PC-9 (cell line): ENCODE data around the gene NDUFB11. TPM values are rescaled to one million over a fixed set of nuclear protein-coding genes. Genes with fewer than 3 reads are reported as not detected.

Experiments used
- BruUV-seq: library from RNA; stranded (reverse); fragments of 400-500 nt; replicated peaks from 2 replicates; lab custom pipeline; 2021; lab: Mats Ljungman, UMichigan
- CTCF ChIA-PET: fragments of 300-600 bp; sonication (Branson Sonifier 250); formaldehyde crosslinking; loops from one replicate; lab custom pipeline; 2022; ENCODE audit warnings: antibody characterized with exemption; lab: Charles Lee
- POLR2A ChIA-PET: fragments of 300-600 bp; sonication (Branson Sonifier 250); formaldehyde crosslinking; loops from one replicate; lab custom pipeline; 2022; ENCODE audit warnings: antibody characterized with exemption; ENCODE audit not compliant: unreplicated experiment; lab: Charles Lee
- DNase-seq, 2 experiments: peaks; one replicate each; pipeline versions ENCODE4 v3.0.0 to v3.0.0-alpha.2; 2015 to 2022; ENCODE audit warnings: mixed read lengths in 1 of 2
- H2AFZ ChIP-seq: fragments of 200-600 bp; sonication (generic); 2 replicates; pipeline ENCODE4 v1.8.1; 2017; ENCODE audit warnings: antibody characterized with exemption
- H3F3A ChIP-seq: fragments of 200-600 bp; sonication (generic); 2 replicates; pipeline ENCODE4 v1.8.1; 2017; ENCODE audit warnings: antibody characterized with exemption, mild to moderate bottlenecking, low read depth; ENCODE audit not compliant: insufficient read depth
- H3K27ac ChIP-seq: fragments of 200-600 bp; sonication (generic); 2 replicates; pipeline ENCODE4 v1.6.1; 2016; ENCODE audit warnings: mixed run types
- H3K27me3 ChIP-seq: fragments of 200-600 bp; sonication (generic); 2 replicates; pipeline ENCODE4 v1.6.1; 2016; ENCODE audit warnings: low read depth, mixed run types; ENCODE audit not compliant: insufficient read depth
- H3K36me3 ChIP-seq: fragments of 200-600 bp; sonication (generic); 2 replicates; pipeline ENCODE4 v1.6.1; 2016; ENCODE audit warnings: low read depth, mixed run types
- H3K4me1 ChIP-seq: fragments of 200-600 bp; sonication (generic); replicated peaks from 2 replicates; pipeline ENCODE4 v1.6.1; 2016; ENCODE audit warnings: mixed run types; ENCODE audit not compliant: insufficient read depth
- H3K4me2 ChIP-seq: fragments of 200-600 bp; sonication (generic); 2 replicates; pipeline ENCODE4 v1.6.1; 2017; ENCODE audit warnings: mixed run types
- H3K4me3 ChIP-seq: fragments of 200-600 bp; sonication (generic); 2 replicates; pipeline ENCODE4 v1.6.1; 2016; ENCODE audit warnings: mixed run types
- H3K79me2 ChIP-seq: fragments of 200-600 bp; sonication (generic); 2 replicates; pipeline ENCODE4 v1.6.1; 2017; ENCODE audit warnings: low read depth, mixed run types
- H3K9me2 ChIP-seq: fragments of 200-600 bp; sonication (generic); 2 replicates; pipeline ENCODE4 v1.8.1; 2017; ENCODE audit warnings: mild to moderate bottlenecking; ENCODE audit not compliant: insufficient read depth
- H3K9me3 ChIP-seq: fragments of 200-600 bp; sonication (generic); 2 replicates; pipeline ENCODE4 v1.8.1; 2016; ENCODE audit warnings: low read depth; ENCODE audit not compliant: insufficient read depth
- H4K20me1 ChIP-seq: fragments of 200-600 bp; sonication (generic); 2 replicates; pipeline ENCODE4 v1.8.1; 2017; ENCODE audit not compliant: insufficient read depth
- EZH2 ChIP-seq: fragments of 200-600 bp; sonication (generic); IDR thresholded peaks from 2 replicates; pipeline ENCODE4 v1.8.0; 2017; ENCODE audit warnings: antibody characterized with exemption, low read depth
- intact Hi-C: fragments of 100-400 bp; cut with micrococcal nuclease; formaldehyde crosslinking; loops from one replicate; pipeline ENCODE4 v1.10.0; 2022; ENCODE audit not compliant: unreplicated experiment
- total RNA-seq: library from RNA; stranded (reverse); gene quantifications from 2 replicates; pipeline ENCODE4 v1.2.3, GENCODE V29; 2021
- TF ChIP-seq, protein P1 (sequence below): fragments of 200-600 bp; sonication (generic); conservative IDR thresholded peaks from 2 replicates; pipeline ENCODE4 v1.6.1; 2017; ENCODE audit warnings: mixed run types, antibody characterized with exemption, mild to moderate bottlenecking, moderate library complexity

Gene NDUFB11
- total RNA-seq, 1 experiment from 2014 or later: 58.2 TPM

DNA sequence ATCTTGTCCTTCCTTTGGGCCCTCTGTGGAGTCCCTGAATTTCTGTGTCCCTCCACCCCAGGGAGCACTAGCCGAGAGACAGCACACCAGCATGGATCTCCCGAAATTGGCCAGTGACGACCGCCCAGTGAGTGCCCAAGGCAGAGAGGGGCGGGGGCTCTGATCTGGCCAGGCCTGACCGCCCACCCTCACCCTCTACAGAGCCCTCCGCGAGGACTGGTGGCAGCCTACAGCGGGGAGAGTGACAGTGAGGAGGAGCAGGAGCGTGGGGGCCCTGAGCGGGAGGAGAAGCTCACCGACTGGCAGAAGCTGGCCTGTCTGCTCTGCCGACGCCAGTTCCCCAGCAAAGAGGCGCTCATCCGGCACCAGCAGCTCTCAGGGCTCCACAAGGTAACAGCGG is 40.7 kb upstream of the NDUFB11 start:
- TF ChIP-seq, protein P1, sequence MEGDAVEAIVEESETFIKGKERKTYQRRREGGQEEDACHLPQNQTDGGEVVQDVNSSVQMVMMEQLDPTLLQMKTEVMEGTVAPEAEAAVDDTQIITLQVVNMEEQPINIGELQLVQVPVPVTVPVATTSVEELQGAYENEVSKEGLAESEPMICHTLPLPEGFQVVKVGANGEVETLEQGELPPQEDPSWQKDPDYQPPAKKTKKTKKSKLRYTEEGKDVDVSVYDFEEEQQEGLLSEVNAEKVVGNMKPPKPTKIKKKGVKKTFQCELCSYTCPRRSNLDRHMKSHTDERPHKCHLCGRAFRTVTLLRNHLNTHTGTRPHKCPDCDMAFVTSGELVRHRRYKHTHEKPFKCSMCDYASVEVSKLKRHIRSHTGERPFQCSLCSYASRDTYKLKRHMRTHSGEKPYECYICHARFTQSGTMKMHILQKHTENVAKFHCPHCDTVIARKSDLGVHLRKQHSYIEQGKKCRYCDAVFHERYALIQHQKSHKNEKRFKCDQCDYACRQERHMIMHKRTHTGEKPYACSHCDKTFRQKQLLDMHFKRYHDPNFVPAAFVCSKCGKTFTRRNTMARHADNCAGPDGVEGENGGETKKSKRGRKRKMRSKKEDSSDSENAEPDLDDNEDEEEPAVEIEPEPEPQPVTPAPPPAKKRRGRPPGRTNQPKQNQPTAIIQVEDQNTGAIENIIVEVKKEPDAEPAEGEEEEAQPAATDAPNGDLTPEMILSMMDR: no peak
- TF ChIP-seq EZH2: no peak
- H3K36me3 ChIP-seq: no peaks in the 10 kb centered on the region
- H3K4me1 ChIP-seq: no peaks in the 10 kb centered on the region
- no TSS peak for BruUV-seq
- no peaks in the 10 kb centered on the region for H3K79me2 ChIP-seq
- H3F3A ChIP-seq: peaks cover 3% of the 10 kb centered on the region; the same call in 1 of the 2 replicates
- ChIA-PET CTCF (no interaction called here), POLR2A (no interaction called here)
- H4K20me1 ChIP-seq: no peaks in the 10 kb centered on the region
- no peak overlapping the region for H3K4me2 ChIP-seq
- intact Hi-C loops: no loop called here
- H3K27ac ChIP-seq: no peak overlapping the region
- H2AFZ ChIP-seq: no peak overlapping the region
- no peaks in the 10 kb centered on the region for H3K27me3 ChIP-seq
- no peak for DNase-seq
- H3K9me2 ChIP-seq: no peaks in the 10 kb centered on the region
- H3K4me3 ChIP-seq: no peak overlapping the region
- H3K9me3 ChIP-seq: no peaks in the 10 kb centered on the region

DNA sequence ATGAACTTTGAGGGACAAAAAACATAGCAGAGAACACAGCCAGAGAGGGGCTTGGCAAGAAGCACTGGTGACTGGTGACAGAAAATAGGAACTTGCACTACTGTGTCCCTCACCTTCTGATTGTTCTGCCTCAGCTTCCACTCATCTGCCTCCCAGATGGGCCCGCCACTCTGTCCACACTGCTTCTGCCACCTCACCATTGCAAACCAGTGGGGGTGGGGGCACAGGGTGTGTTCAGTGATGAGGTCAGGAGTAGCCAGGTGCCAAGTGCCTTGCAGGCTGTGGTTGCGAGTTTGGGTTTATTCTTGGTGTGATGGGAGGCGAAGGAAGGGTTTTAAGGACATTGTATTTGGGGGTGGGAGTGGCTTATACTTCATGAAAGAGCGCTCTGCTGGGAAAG is 40.0 kb upstream of the NDUFB11 start:
- POLR2A ChIA-PET: no interaction called here
- CTCF ChIA-PET: no interaction called here

DNA sequence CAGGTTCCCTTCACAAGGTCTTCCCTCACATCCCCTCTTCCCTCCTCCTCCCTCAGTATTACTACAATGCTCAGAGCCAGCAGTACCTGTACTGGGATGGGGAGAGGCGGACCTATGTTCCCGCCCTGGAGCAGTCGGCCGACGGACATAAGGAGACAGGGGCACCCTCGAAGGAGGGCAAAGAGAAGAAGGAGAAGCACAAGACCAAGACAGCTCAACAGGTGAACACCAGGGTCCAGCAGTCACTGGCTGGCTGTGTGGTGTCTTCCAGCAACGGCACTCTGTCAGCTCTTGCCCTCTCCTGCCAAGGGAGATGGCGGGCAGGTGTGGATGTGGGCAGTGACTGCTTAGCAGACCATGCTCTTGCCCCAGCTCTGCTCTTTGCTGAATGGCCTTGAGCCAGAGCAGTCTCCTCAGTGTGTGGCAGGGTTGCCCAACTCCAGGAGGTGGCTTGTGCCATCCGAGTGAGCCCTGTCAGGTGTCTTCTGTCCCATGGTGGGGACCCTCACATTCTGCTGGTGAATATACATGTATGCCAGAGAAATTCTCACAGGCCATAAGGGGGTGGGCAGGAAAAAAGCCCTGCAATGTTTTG is 37.7 kb upstream of the NDUFB11 start:
- DNase-seq: no peak
- H3K27ac ChIP-seq: no peak overlapping the region
- H2AFZ ChIP-seq: no peak overlapping the region
- no peaks in the 10 kb centered on the region for H3K27me3 ChIP-seq
- no peaks in the 10 kb centered on the region for H3K36me3 ChIP-seq
- H3K4me1 ChIP-seq: no peaks in the 10 kb centered on the region
- ChIA-PET POLR2A (no interaction called here), CTCF (no interaction called here)
- BruUV-seq: no TSS peak
- no peak overlapping the region for H3K4me2 ChIP-seq
- no peaks in the 10 kb centered on the region for H3F3A ChIP-seq
- H3K4me3 ChIP-seq: no peak overlapping the region
- H3K9me3 ChIP-seq: no peaks in the 10 kb centered on the region
- no peaks in the 10 kb centered on the region for H3K79me2 ChIP-seq
- intact Hi-C loops: no loop called here
- H3K9me2 ChIP-seq: no peaks in the 10 kb centered on the region
- TF ChIP-seq, protein P1: no peak
- no peak for TF ChIP-seq EZH2
- H4K20me1 ChIP-seq: no peaks in the 10 kb centered on the region

More for the DNA sequence above, 40.0 kb upstream of the NDUFB11 start:
- intact Hi-C loops: no loop called here
- Histone ChIP-seq H3K4me2 (no peak overlapping the region), H3K4me1 (no peaks in the 10 kb centered on the region), H3K79me2 (no peaks in the 10 kb centered on the region), H3K9me2 (no peaks in the 10 kb centered on the region), H3K27me3 (no peaks in the 10 kb centered on the region), H3K4me3 (no peak overlapping the region), H3K27ac (no peak overlapping the region), H3K9me3 (no peaks in the 10 kb centered on the region), H4K20me1 (no peaks in the 10 kb centered on the region), H3K36me3 (no peaks in the 10 kb centered on the region), H3F3A (peaks cover 3% of the 10 kb centered on the region; the same call in 1 of the 2 replicates), H2AFZ (no peak overlapping the region)
- DNase-seq: no peak
- BruUV-seq: no TSS peak
- TF ChIP-seq, protein P1: no peak
- TF ChIP-seq EZH2: no peak
